GM10266 (cell line): ENCODE data around the gene LRRC23.

Source experiments
- DNase-seq: peaks from one replicate; pipeline ENCODE4 v3.0.0; 2012; ENCODE audit errors: extremely low spot score
- CTCF ChIP-seq: IDR thresholded peaks from 2 replicates; pipeline ENCODE4 v1.5.1; 2012; ENCODE audit warnings: mild to moderate bottlenecking, low read depth; ENCODE audit not compliant: control insufficient read depth, insufficient read depth; ENCODE audit errors: missing control alignments

The LRRC23 gene

GRCh38 chr12:6960593-6961277 lies 56.1 kb downstream of the LRRC23 start:
- DNase-seq = peak; percentile 52
- TF ChIP-seq CTCF = peak; percentile 72

GRCh38 chr12:6961278-6961694 lies 56.7 kb downstream of the LRRC23 start:
- TF ChIP-seq CTCF = no peak
- DNase-seq = peak; percentile 51

GRCh38 chr12:6961695-6962284 lies 57.2 kb downstream of the LRRC23 start:
- peak; percentile 39 for TF ChIP-seq CTCF
- peak; percentile 53 for DNase-seq

- no peak for TF ChIP-seq CTCF
- DNase-seq = no peak
Observed at GRCh38 chr12:6962285-6963015, 57.8 kb downstream of the LRRC23 start.

- no peak for TF ChIP-seq CTCF
- no peak for DNase-seq
Observed at GRCh38 chr12:6963016-6963731, 58.6 kb downstream of the LRRC23 start.
